HEK293T (cell line): ENCODE data around the gene ASTN2.

Experiments
- CTCF ChIA-PET: fragments of 350-600 bp; formaldehyde crosslinking; extraction: SDS; loops from one replicate; lab custom pipeline; 2021; ENCODE audit warnings: antibody characterized with exemption, inconsistent platforms; lab: Yijun Ruan, JAX
- POLR2A ChIA-PET: fragments of 350-600 bp; formaldehyde crosslinking; extraction: SDS; loops from one replicate; lab custom pipeline; 2020; ENCODE audit warnings: antibody characterized with exemption, inconsistent platforms; lab: Yijun Ruan, JAX
- DNase-seq: peaks from one replicate; pipeline ENCODE4 v3.0.0; 2012; ENCODE audit warnings: mixed read lengths; ENCODE audit errors: extremely low spot score
- ARNT ChIP-seq: fragments of 450-650 bp; IDR thresholded peaks from 2 replicates; pipeline ENCODE4 v1.6.1; 2017; ENCODE audit warnings: mild to moderate bottlenecking
- BHLHE40 ChIP-seq: fragments of 450-650 bp; IDR thresholded peaks from 2 replicates; pipeline ENCODE4 v1.6.1; 2016; ENCODE audit warnings: mild to moderate bottlenecking, moderate library complexity, borderline replicate concordance
- CTBP1 ChIP-seq: fragments of 450-650 bp; IDR thresholded peaks from 2 replicates; pipeline ENCODE4 v1.6.1; 2016; ENCODE audit warnings: borderline replicate concordance
- ELF4 ChIP-seq: fragments of 450-650 bp; IDR thresholded peaks from 2 replicates; pipeline ENCODE4 v1.6.1; 2017; ENCODE audit warnings: antibody characterized with exemption
- FOXA1 ChIP-seq: fragments of 450-650 bp; IDR thresholded peaks from 2 replicates; pipeline ENCODE4 v1.6.1; 2016; ENCODE audit warnings: mild to moderate bottlenecking
- FOXK2 ChIP-seq: fragments of 450-650 bp; IDR thresholded peaks from 2 replicates; pipeline ENCODE4 v1.6.1; 2016; ENCODE audit warnings: mild to moderate bottlenecking
- FOXM1 ChIP-seq: fragments of 450-650 bp; IDR thresholded peaks from 2 replicates; pipeline ENCODE4 v1.6.1; 2017; ENCODE audit warnings: mild to moderate bottlenecking, borderline replicate concordance
- HDGF ChIP-seq: fragments of 450-650 bp; IDR thresholded peaks from 2 replicates; pipeline ENCODE4 v1.6.1; 2017; ENCODE audit warnings: antibody characterized with exemption, borderline replicate concordance
- L3MBTL2 ChIP-seq: fragments of 450-650 bp; conservative IDR thresholded peaks from 2 replicates; pipeline ENCODE4 v1.6.1; 2016; ENCODE audit warnings: mild to moderate bottlenecking
- LEF1 ChIP-seq: fragments of 450-650 bp; IDR thresholded peaks from 2 replicates; pipeline ENCODE4 v1.6.1; 2017; ENCODE audit warnings: mild to moderate bottlenecking, borderline replicate concordance
- NFRKB ChIP-seq: fragments of 450-650 bp; IDR thresholded peaks from 2 replicates; pipeline ENCODE4 v1.6.1; 2016; ENCODE audit warnings: mild to moderate bottlenecking, moderate library complexity
- SP1 ChIP-seq: fragments of 450-650 bp; IDR thresholded peaks from 2 replicates; pipeline ENCODE4 v1.6.1; 2017
- SUZ12 ChIP-seq: fragments of 450-650 bp; IDR thresholded peaks from 2 replicates; pipeline ENCODE4 v1.6.1; 2016; ENCODE audit warnings: mild to moderate bottlenecking
- TARDBP ChIP-seq: fragments of 450-650 bp; IDR thresholded peaks from 2 replicates; pipeline ENCODE4 v1.6.1; 2016
- ZNF384 ChIP-seq: fragments of 450-650 bp; IDR thresholded peaks from 2 replicates; pipeline ENCODE4 v1.6.1; 2016
- TF ChIP-seq, protein P1 (sequence below): fragments of 450-650 bp; IDR thresholded peaks from 2 replicates; pipeline ENCODE4 v1.6.1; 2016

The ASTN2 gene

DNA sequence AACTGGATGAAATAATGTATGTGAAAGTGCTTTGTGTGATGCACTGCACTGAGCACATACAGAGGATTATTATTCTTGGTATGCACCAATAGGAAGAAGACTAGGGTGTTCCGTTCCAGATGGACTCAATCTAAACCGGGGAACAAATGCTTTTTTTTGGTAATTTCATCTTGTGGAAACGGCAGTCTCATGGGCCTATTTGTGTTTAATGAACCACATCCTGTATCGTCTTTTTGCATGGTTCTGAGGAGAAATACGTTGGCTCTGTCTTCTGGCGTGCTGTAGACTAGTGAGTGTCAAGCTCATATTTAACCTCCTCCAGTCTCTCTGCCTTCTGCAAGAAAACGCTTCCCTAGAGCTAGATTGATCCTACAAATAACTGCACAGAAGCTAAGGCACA, 697.7 kb downstream of the ASTN2 start:
- CTCF ChIA-PET, result no interaction called here
- DNase-seq, result no peak
- TF ChIP-seq CTBP1 (no peak), LEF1 (no peak), ELF4 (no peak), SP1 (no peak), L3MBTL2 (no peak), FOXM1 (no peak), BHLHE40 (no peak), SUZ12 (no peak), ARNT (no peak), NFRKB (no peak), HDGF (no peak), TARDBP (no peak), ZNF384 (no peak)
- TF ChIP-seq, protein P1, sequence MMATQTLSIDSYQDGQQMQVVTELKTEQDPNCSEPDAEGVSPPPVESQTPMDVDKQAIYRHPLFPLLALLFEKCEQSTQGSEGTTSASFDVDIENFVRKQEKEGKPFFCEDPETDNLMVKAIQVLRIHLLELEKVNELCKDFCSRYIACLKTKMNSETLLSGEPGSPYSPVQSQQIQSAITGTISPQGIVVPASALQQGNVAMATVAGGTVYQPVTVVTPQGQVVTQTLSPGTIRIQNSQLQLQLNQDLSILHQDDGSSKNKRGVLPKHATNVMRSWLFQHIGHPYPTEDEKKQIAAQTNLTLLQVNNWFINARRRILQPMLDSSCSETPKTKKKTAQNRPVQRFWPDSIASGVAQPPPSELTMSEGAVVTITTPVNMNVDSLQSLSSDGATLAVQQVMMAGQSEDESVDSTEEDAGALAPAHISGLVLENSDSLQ, result no peak
- POLR2A ChIA-PET, result no interaction called here

DNA sequence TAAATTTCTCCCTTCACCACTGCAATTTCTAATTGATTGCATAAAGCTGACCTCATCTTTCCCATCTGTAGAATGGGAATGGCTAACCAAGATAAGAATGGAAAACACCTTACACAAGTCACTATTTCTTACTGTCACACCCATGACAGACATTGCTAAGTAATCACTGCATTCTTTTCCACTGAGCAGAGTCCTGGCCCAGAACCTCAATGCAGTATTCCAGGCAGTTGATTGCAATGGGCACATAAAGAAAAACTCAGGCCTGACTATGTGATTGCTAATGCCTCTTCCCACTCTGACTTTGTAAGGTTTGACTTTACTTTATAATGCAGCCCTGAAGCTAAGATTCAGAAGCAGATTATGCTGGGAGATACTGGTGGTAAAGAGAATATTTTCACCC, 698.4 kb downstream of the ASTN2 start:
- DNase-seq, result no peak
- CTCF ChIA-PET, result no interaction called here
- TF ChIP-seq SP1 (no peak), SUZ12 (no peak)

DNA sequence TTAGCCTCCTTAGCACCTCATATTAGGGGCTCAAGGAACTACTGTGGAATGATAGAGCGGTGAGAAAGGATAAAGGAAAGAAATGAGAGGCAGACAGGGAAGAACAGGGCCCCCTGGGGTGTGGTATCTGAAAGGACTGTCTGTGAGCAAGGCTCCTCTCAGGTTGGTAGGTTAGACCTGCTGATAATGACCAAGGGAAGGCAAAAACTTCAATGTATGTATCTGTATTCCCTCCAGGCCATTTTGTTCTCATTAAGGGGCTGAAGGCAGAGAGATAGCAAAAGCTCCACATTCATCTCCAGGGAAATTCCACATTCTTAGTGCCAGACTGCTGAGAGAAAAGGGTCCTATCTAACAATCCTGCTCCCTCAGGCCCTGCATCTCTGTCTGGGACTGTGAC, 699.1 kb downstream of the ASTN2 start:
- ChIA-PET CTCF (no interaction called here), POLR2A (no interaction called here)
- DNase-seq, result no peak
- no peak for TF ChIP-seq SUZ12
- TF ChIP-seq FOXK2, result no peak
- TF ChIP-seq ARNT, result no peak
- no peak for TF ChIP-seq NFRKB
- no peak for TF ChIP-seq HDGF
- TF ChIP-seq FOXM1, result no peak
- TF ChIP-seq SP1, result no peak
- TF ChIP-seq CTBP1, result no peak
- no peak for TF ChIP-seq L3MBTL2
- TF ChIP-seq ELF4, result no peak
- TF ChIP-seq FOXA1, result no peak
- TF ChIP-seq ZNF384, result no peak
- TF ChIP-seq TARDBP, result no peak
- TF ChIP-seq, protein P1, result no peak
- no peak for TF ChIP-seq BHLHE40
- TF ChIP-seq LEF1, result no peak

More for the DNA sequence above, 698.4 kb downstream of the ASTN2 start:
- POLR2A ChIA-PET, result no interaction called here

DNA sequence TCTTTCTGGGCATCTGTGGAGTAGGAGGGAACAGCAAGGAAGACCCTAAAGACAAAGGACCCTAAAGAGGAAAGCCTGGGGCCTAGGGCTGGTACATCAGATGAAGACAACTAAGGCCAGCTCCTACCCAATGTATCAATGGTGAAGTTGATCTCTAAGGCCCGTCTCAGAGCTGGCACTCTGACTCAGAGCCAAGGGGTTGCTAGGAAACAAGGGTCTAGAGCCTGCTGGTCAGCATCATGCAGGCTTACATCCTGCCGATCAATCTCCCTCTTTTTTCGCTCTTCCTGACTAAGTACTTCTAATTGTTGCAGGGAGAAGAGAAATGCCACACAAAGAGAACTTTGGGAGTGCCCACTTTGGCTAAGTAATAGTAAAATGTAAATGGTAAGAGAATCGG, 701.6 kb downstream of the ASTN2 start:
- DNase-seq, result no peak
- ChIA-PET POLR2A (no interaction called here), CTCF (no interaction called here)
- TF ChIP-seq ZNF384, result no peak
- no peak for TF ChIP-seq L3MBTL2

DNA sequence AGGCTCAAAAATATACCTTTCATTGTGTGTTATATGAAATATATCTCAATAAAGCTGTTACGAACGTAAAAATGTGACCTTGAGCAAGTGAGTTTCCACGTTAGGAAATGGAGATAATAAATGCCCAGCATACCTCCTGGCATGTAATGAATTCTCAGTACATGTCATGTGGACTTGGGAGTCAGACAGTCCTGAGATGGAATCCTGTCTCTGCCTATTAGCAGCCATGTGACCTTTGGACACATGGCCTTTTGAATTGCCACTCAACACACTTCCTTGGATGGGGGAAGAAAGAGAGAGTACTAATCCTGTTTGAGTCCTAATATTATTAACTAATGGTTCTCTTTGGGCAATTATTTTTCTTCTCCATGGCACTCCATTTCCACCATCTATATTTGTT, 702.1 kb downstream of the ASTN2 start:
- POLR2A ChIA-PET, result no interaction called here
- TF ChIP-seq TARDBP (no peak), ARNT (no peak), LEF1 (no peak), BHLHE40 (no peak), FOXK2 (no peak), L3MBTL2 (no peak), FOXM1 (no peak), ZNF384 (no peak), HDGF (no peak), CTBP1 (no peak), FOXA1 (no peak), SUZ12 (no peak), SP1 (no peak), ELF4 (no peak), NFRKB (no peak)
- TF ChIP-seq, protein P1, result no peak
- no peak for DNase-seq
- CTCF ChIA-PET, result interaction anchor here (1.4 kb wide), 1 partner anchor 14 kb away, joined by 4 read pairs; no protein-coding TSS in a partner anchor

DNA sequence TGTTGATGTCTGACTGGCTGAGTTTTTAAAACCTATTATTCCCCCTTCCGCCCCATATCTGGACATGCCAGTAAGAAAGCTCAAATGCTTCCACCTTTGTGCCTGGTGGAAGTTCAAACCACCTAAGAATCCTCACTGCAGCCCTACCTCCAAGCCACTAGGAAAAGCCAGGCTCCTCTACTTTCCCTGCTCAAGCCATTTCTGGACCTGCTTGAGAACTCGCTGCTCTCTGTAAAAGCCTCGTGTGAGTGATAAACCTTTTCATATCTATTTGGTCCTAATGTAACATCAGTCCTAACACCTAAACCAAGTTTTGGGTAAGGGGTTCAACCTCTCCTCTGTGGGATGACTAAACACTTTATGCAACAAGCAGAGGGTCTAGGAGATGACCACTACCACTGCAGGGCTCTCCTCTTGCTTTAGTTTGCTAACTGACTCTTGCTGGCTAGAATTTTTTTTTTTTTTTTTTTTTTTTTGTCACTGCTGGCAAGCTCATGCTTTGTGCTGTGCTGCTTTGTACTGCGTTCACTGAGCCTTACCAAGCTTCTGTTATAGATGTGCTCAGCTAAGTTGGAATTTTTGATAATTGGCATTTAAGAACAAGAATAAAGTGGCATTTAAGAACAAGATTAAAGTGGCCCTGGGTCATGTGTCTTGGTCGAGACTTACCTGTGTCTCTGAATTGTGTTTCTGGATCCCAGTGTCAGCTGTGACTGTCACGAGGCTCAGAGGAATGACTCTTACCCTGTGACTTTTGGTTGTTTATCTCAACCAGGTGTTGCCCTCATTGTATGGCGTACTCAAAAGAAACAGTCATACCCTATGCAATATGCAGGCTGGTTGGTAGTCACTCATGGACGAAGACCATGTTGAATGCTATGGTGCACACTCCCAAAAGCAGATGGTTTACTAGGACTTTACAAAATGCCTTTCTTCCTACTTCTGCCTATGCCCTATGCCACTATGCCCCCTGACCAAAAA, 708.3 kb downstream of the ASTN2 start:
- TF ChIP-seq NFRKB (no peak), ELF4 (no peak), ARNT (no peak), L3MBTL2 (no peak), FOXA1 (no peak), HDGF (no peak), LEF1 (no peak), CTBP1 (no peak), SP1 (no peak), ZNF384 (no peak), TARDBP (no peak)
- TF ChIP-seq, protein P1, result no peak
- POLR2A ChIA-PET, result no interaction called here
- CTCF ChIA-PET, result no interaction called here

More for the DNA sequence above, 708.3 kb downstream of the ASTN2 start:
- DNase-seq, result no peak
